HepG2 (cell line): Measurements from ENCODE around the gene PSMB8. TPM values are rescaled to one million over a fixed set of nuclear protein-coding genes. Genes with fewer than 3 reads are reported as not detected.

Experiments
- ATAC-seq: fragments of 200-7000 bp; cut with Tn5 transposase; 3 replicates; pipeline ENCODE4 v1.9.1; 2020; ENCODE audit warnings: mild to moderate bottlenecking, moderate library complexity
- BruUV-seq: library from RNA; stranded (reverse); fragments of 400-500 nt; replicated peaks from 2 replicates; lab custom pipeline; 2021; lab: Mats Ljungman, UMichigan
- CTCF ChIA-PET: fragments of 300-600 bp; formaldehyde crosslinking; extraction: SDS; loops from one replicate; lab custom pipeline; 2021; ENCODE audit warnings: low total read pairs, inconsistent platforms, low intra/inter-chr PET ratio; lab: Yijun Ruan, JAX
- POLR2A ChIA-PET: fragments of 350-600 bp; sonication (Branson Sonifier 250); formaldehyde crosslinking; loops from one replicate; lab custom pipeline; 2020; ENCODE audit warnings: antibody characterized with exemption, inconsistent platforms; lab: Yijun Ruan, JAX
- DNase-seq: peaks from one replicate; pipeline ENCODE4 v3.0.0-alpha.2; 2015; ENCODE audit warnings: low spot score
- FAIRE-seq: peaks from 3 replicates; lab custom pipeline; 2011; peaks lifted over from hg19 to GRCh38; lab: Jason Lieb, UNC
- H2AFZ ChIP-seq: one replicate; pipeline ENCODE4 v1.6.1; 2011; ENCODE audit warnings: low read length, inconsistent platforms
- H3K27ac ChIP-seq: fragments of 300-600 bp; 3 replicates; pipeline ENCODE4 v1.8.0; 2011; ENCODE audit warnings: mixed run types, mild to moderate bottlenecking, mixed read lengths, low read length, inconsistent platforms; ENCODE audit not compliant: insufficient read depth; ENCODE audit errors: extremely low read length
- H3K27me3 ChIP-seq, 2 experiments: fragments of 200-600 bp in 1 of 2; 2 replicates in 1 of 2; 3 replicates in 1 of 2; pipeline versions ENCODE4 v1.6.0 to v1.8.0; 2011; ENCODE audit warnings: low read length in 2 of 2, mild to moderate bottlenecking in 2 of 2, moderate library complexity in 2 of 2, inconsistent platforms in 1 of 2; ENCODE audit not compliant: insufficient read depth in 2 of 2, control insufficient read depth in 1 of 2
- H3K36me3 ChIP-seq, 2 experiments: fragments of 200-600 bp in 1 of 2; replicated peaks in 1 of 2; 2 replicates in 1 of 2; 3 replicates in 1 of 2; pipeline versions ENCODE4 v1.5.1 to v1.8.0; 2011; ENCODE audit warnings: low read length in 2 of 2, inconsistent platforms in 1 of 2; ENCODE audit not compliant: insufficient read depth in 2 of 2, control insufficient read depth in 1 of 2
- H3K4me1 ChIP-seq: 2 replicates; pipeline ENCODE4 v1.5.1; 2012; ENCODE audit warnings: low read length, inconsistent platforms; ENCODE audit not compliant: insufficient read depth
- H3K4me2 ChIP-seq: 2 replicates; pipeline ENCODE4 v1.6.0; 2011; ENCODE audit warnings: low read depth, low read length, inconsistent platforms
- H3K4me3 ChIP-seq, 3 experiments: fragments of 200-600 bp in 1 of 3; sonication (generic), shearing (Covaris generic) in 1 of 3; replicated peaks in 1 of 3; 2 replicates each; pipeline ENCODE4 v1.5.1; 2011 to 2016; ENCODE audit warnings: low read length in 3 of 3, inconsistent platforms in 2 of 3, low read depth in 2 of 3, mild to moderate bottlenecking in 2 of 3, control low read depth in 1 of 3, mixed read lengths in 1 of 3; ENCODE audit not compliant: insufficient read depth in 1 of 3
- H3K79me2 ChIP-seq: one replicate; pipeline ENCODE4 v1.6.1; 2011; ENCODE audit warnings: low read length, inconsistent platforms; ENCODE audit not compliant: insufficient read depth
- H3K9ac ChIP-seq: 2 replicates; pipeline ENCODE4 v1.6.0; 2011; ENCODE audit warnings: mild to moderate bottlenecking, low read depth, low read length, inconsistent platforms; ENCODE audit not compliant: insufficient read depth
- H3K9me3 ChIP-seq: 2 replicates; pipeline ENCODE4 v1.5.1; 2012; ENCODE audit warnings: mild to moderate bottlenecking, low read length
- H4K20me1 ChIP-seq: 2 replicates; pipeline ENCODE4 v1.6.0; 2011; ENCODE audit warnings: inconsistent platforms, mild to moderate bottlenecking, low read length, moderate library complexity; ENCODE audit not compliant: insufficient read depth
- ARID4A ChIP-seq: sonication (generic); formaldehyde crosslinking; IDR thresholded peaks from 2 replicates; pipeline ENCODE4 v1.5.0; 2020; ENCODE audit warnings: mild to moderate bottlenecking, missing genetic modification reagents, borderline replicate concordance
- E2F5 ChIP-seq: sonication (generic); formaldehyde crosslinking; conservative IDR thresholded peaks from 2 replicates; pipeline ENCODE4 v1.4.0; 2020; ENCODE audit warnings: missing genetic modification reagents
- GMEB2 ChIP-seq: IDR thresholded peaks from 2 replicates; pipeline ENCODE4 v1.6.1; 2016; ENCODE audit warnings: missing biosample characterization, missing genetic modification reagents, low read depth
- PBX2 ChIP-seq: IDR thresholded peaks from 2 replicates; pipeline ENCODE4 v1.6.1; 2016; ENCODE audit warnings: control low read depth
- SMAD9 ChIP-seq: sonication (generic); formaldehyde crosslinking; IDR thresholded peaks from 2 replicates; pipeline ENCODE4 v1.5.1; 2020; ENCODE audit warnings: mild to moderate bottlenecking, missing genetic modification reagents
- TOE1 ChIP-seq: sonication (generic); formaldehyde crosslinking; IDR thresholded peaks from 2 replicates; pipeline ENCODE4 v1.4.0; 2020; ENCODE audit warnings: mild to moderate bottlenecking, missing genetic modification reagents
- ZFP1 ChIP-seq: IDR thresholded peaks from 2 replicates; pipeline ENCODE4 v1.6.1; 2016
- ZNF567 ChIP-seq: sonication (generic); formaldehyde crosslinking; IDR thresholded peaks from 2 replicates; pipeline ENCODE4 v1.8.1; 2023; ENCODE audit warnings: mild to moderate bottlenecking, missing genetic modification reagents, borderline replicate concordance
- WGBS: methylation state at CpG from one replicate; pipeline ENCODE4 v1.1.6; 2017; ENCODE audit warnings: low lambda C conversion rate; 5-methylcytosine and 5-hydroxymethylcytosine counted together
- in situ Hi-C: cut with HindIII; loops from 2 replicates; pipeline ENCODE4 v1.10.0; 2017; ENCODE audit warnings: low pct_unique_long_range_greater_than_20kb; ENCODE audit not compliant: extremely low pct_ligation_motif_present
- intact Hi-C: fragments of 100-400 bp; cut with micrococcal nuclease; formaldehyde crosslinking; loops from one replicate; pipeline ENCODE4 v1.10.0; 2022; ENCODE audit not compliant: unreplicated experiment
- polyA plus RNA-seq, 8 experiments: library from polyadenylated mRNA; depleted of rRNA in 3 of 8; stranded (reverse) in 7 of 8; unstranded in 1 of 8; fragments of >200 nt; fragmentation: Illumina TruSeq in 4 of 8; extraction: Trizol in 4 of 8; gene quantifications; 2 replicates each; pipeline versions ENCODE4 v1.2.1 to v1.2.3, GENCODE V29; 2011 to 2016; ENCODE audit warnings: low read depth in 4 of 8, missing spikeins in 1 of 8, mixed read lengths in 1 of 8; ENCODE audit not compliant: insufficient read depth in 1 of 8
- total RNA-seq, 5 experiments: library from RNA; depleted of rRNA; stranded (reverse); fragments of >200 nt; fragmentation: Illumina TruSeq; extraction: Trizol; gene quantifications; 2 replicates each; pipeline ENCODE4 v1.2.3, GENCODE V29; 2016; ENCODE audit warnings: low read depth in 1 of 5

The PSMB8 gene
- total and polyA plus RNA-seq, 2 of the 13 experiments (the other 11 are each of a cell fraction or from before 2014, with no cell fraction given) = 30.7 to 64.7 TPM

GRCh38 chr6:32840604-32841246, 3.1 kb downstream of the PSMB8 start:
- no TSS peak for BruUV-seq
- Histone ChIP-seq H3K4me3 (no peak overlapping the region), H3K4me2 (no peak overlapping the region), H3K79me2 (peaks cover 4% of the 10 kb centered on the region), H3K36me3 (no peaks in the 10 kb centered on the region), H3K27me3 (no peaks in the 10 kb centered on the region; a peak in 1 of 5 replicates), H2AFZ (no peak overlapping the region), H3K27ac (no peak overlapping the region), H3K4me1 (peaks cover 31% of the 10 kb centered on the region), H3K9me3 (no peaks in the 10 kb centered on the region), H3K9ac (no peak overlapping the region), H4K20me1 (no peaks in the 10 kb centered on the region)
- CTCF ChIA-PET = interaction anchor here (3.1 kb wide), 1 partner anchor 13 kb away, joined by 39 read pairs; the partner anchor contains the start of genes PSMB9 and TAP1
- DNase-seq = no peak
- WGBS = 88% methylated on average over 9 of the region's 9 CpGs
- no peak for FAIRE-seq
- no peak for ATAC-seq
- POLR2A ChIA-PET = no interaction called here
- intact Hi-C loops (no loop called here), in situ Hi-C loops (no loop called here)
- no peak for TF ChIP-seq PBX2 (CRISPR knock-in tag)
- no peak for TF ChIP-seq TOE1 (CRISPR knock-in tag)
- TF ChIP-seq E2F5 (CRISPR knock-in tag) = no peak
- TF ChIP-seq ARID4A (CRISPR knock-in tag) = no peak
- no peak for TF ChIP-seq ZFP1 (CRISPR knock-in tag)
- no peak for TF ChIP-seq ZNF567 (CRISPR knock-in tag)
- TF ChIP-seq SMAD9 = no peak
- TF ChIP-seq GMEB2 (CRISPR knock-in tag) = no peak
